ENCODE data around the gene ARMC7. TPM values are rescaled to one million over a fixed set of nuclear protein-coding genes. Genes with fewer than 3 reads are reported as not detected.

Gene ARMC7
- total and polyA plus RNA-seq, 2 of the 13 experiments (the other 11 are each of a cell fraction or from before 2014, with no cell fraction given): 3.9 to 4.2 TPM

DNA sequence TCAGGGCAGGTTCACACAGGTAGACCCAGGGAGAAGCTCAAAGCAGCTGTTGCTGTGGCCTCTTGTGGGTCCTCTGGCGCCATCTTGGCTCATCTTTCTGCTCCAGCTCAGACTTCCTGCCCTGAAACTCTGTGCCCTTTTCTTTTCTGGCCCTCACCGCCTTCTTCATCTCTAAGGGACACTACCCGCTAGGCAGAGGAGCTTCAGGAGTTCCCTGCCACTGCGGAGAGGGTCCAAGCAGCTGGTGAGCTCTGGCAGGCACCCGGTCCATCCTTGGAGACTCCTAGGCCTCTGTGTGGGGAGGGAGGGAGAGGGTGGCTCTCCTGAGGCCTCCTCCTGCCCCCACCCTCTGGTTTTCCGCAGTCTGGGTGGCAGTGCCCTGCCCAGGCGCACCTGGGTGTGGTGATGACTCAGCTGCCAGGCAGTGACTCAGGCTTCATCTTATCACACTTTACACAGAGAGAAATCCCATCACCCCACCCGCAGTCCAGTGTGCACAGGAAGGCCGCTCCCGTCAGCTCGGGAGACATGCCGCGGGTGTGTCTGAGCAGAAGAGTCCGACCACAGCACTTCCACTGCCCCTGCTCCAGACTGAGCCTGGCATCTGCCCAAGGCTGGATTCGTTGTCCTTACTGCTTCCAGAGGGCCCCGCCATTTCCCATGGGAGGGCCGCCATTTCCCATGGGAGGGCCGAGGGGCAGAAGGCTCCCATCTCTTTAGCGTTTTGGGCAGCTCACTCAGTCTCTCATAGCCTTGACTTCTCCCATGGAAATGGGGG, 14.5 kb downstream of the ARMC7 start (continued):
- TF ChIP-seq ZNF687 (CRISPR knock-in tag; IDR thresholded peaks at IDR 0.05): peak; percentile 11; the same call in 1 of the 2 replicates
- TF ChIP-seq CREB1 (IDR thresholded peaks at IDR 0.05): no peak
- TF ChIP-seq CREB1 (CRISPR knock-in tag; IDR thresholded peaks at IDR 0.05): 0 out of 2 replicates have a peak, but pooled peaks have one; percentile 19
- TF ChIP-seq KAT8 (CRISPR knock-in tag; IDR thresholded peaks at IDR 0.05): no peak
- peak; percentile 92 for TF ChIP-seq FOSL2 (CRISPR knock-in tag; IDR thresholded peaks at IDR 0.05)
- no peak for TF ChIP-seq ZNF276 (CRISPR knock-in tag; IDR thresholded peaks at IDR 0.05; ENCODE audit: low read depth)
- TF ChIP-seq SYNCRIP (IDR thresholded peaks at IDR 0.05; ENCODE audit: insufficient read depth, low read depth, low read length): no peak
- TF ChIP-seq ZSCAN21 (CRISPR knock-in tag; IDR thresholded peaks at IDR 0.05; ENCODE audit: borderline replicate concordance): no peak
- no peak for TF ChIP-seq THAP8 (CRISPR knock-in tag; IDR thresholded peaks at IDR 0.05; ENCODE audit: borderline replicate concordance)
- TF ChIP-seq RELA (CRISPR knock-in tag; IDR thresholded peaks at IDR 0.05): no peak
- TF ChIP-seq HIC2 (CRISPR knock-in tag; IDR thresholded peaks at IDR 0.05; ENCODE audit: low read depth): peak; percentile 90
- TF ChIP-seq, protein P1, sequence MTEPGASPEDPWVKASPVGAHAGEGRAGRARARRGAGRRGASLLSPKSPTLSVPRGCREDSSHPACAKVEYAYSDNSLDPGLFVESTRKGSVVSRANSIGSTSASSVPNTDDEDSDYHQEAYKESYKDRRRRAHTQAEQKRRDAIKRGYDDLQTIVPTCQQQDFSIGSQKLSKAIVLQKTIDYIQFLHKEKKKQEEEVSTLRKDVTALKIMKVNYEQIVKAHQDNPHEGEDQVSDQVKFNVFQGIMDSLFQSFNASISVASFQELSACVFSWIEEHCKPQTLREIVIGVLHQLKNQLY (CRISPR knock-in tag; IDR thresholded peaks at IDR 0.05): no peak
- no peak for TF ChIP-seq ZFAT (CRISPR knock-in tag; conservative IDR thresholded peaks at IDR 0.05)
- TF ChIP-seq SNRNP70 (IDR thresholded peaks at IDR 0.05; ENCODE audit: low read depth, low read length): no peak
- TF ChIP-seq HOXA3 (CRISPR knock-in tag; IDR thresholded peaks at IDR 0.05): no peak
- peak; percentile 50 for TF ChIP-seq PRPF4 (IDR thresholded peaks at IDR 0.05; ENCODE audit: low read depth, low read length, poor library complexity, severe bottlenecking)
